NCI-H460 (cell line): ENCODE measurements around the gene KDM5B. TPM values are rescaled to one million over a fixed set of nuclear protein-coding genes. Genes with fewer than 3 reads are reported as not detected.

Experiments used
- DNase-seq: peaks from one replicate; pipeline ENCODE4 v3.0.0-alpha.2; 2016; ENCODE audit warnings: low read depth; ENCODE audit errors: extremely low read depth
- small RNA-seq, 2 experiments: library from RNA; depleted of rRNA; stranded (forward); fragments of <200 nt; gene quantifications; one replicate each; pipeline ENCODE3, GENCODE V24; 2014
- total RNA-seq: library from RNA; depleted of rRNA; stranded (reverse); fragments of >200 nt; shearing (Covaris generic); gene quantifications from 2 replicates; pipeline ENCODE4 v1.2.3, GENCODE V29; 2014; rRNA removed

KDM5B gene
- total RNA-seq, 1 experiment from 2014 or later = 46.3 TPM

- no peak for DNase-seq
Measured at GRCh38 chr1:202689082-202689481, 119.1 kb downstream of the KDM5B start.

GRCh38 chr1:202688401-202688800 lies 119.8 kb downstream of the KDM5B start:
- DNase-seq = no peak

- no peak for DNase-seq
Measured at GRCh38 chr1:202687798-202688197, 120.4 kb downstream of the KDM5B start.

GRCh38 chr1:202687370-202687769 lies 120.9 kb downstream of the KDM5B start:
- no peak for DNase-seq

GRCh38 chr1:202685641-202686040 lies 122.6 kb downstream of the KDM5B start:
- no peak for DNase-seq

GRCh38 chr1:202684716-202685115 lies 123.5 kb downstream of the KDM5B start:
- no peak for DNase-seq

- no peak for DNase-seq
Measured at GRCh38 chr1:202683029-202683428, 125.2 kb downstream of the KDM5B start.

- DNase-seq = no peak
Measured at GRCh38 chr1:202682477-202682876, 125.7 kb downstream of the KDM5B start.

GRCh38 chr1:202681736-202682420 lies 126.3 kb downstream of the KDM5B start:
- no peak for DNase-seq

GRCh38 chr1:202680586-202681352 lies 127.5 kb downstream of the KDM5B start:
- DNase-seq = no peak

GRCh38 chr1:202679406-202680177 lies 128.6 kb downstream of the KDM5B start:
- no peak for DNase-seq

- no peak for DNase-seq
Measured at GRCh38 chr1:202677433-202677832, 130.8 kb downstream of the KDM5B start.

Small RNA genes lying within 50 kb of the gene (small RNA-seq; reads per million reads assigned to genes)
- gene AC098934.3 = 0 reads per million in 2 experiments

Other genes starting within 250 kb of the KDM5B start
- not detected in 2 replicates for gene SYT2, start 98.0 kb downstream of the KDM5B start, total RNA-seq
- 0.46 and 0.52 TPM in 2 replicates for gene PCAT6, start 2.5 kb upstream of the KDM5B start, total RNA-seq
- 13.5 and 13.8 TPM in 2 replicates for gene RABIF, start 80.7 kb upstream of the KDM5B start, total RNA-seq
- gene KLHL12, start 118.8 kb upstream of the KDM5B start, total RNA-seq = 41.0 and 44.6 TPM in 2 replicates
- gene ADIPOR1, start 149.9 kb upstream of the KDM5B start, total RNA-seq = 152 and 161 TPM in 2 replicates
- gene CYB5R1, start 158.8 kb upstream of the KDM5B start, total RNA-seq = 15.8 and 17.4 TPM in 2 replicates
- gene TMEM183A, start 199.0 kb upstream of the KDM5B start, total RNA-seq = 121 and 128 TPM in 2 replicates
- gene PPFIA4, start 218.1 kb upstream of the KDM5B start, total RNA-seq = 3.4 and 4.2 TPM in 2 replicates